B cell (primary cell): ENCODE measurements around the gene EPHB4. TPM values are rescaled to one million over a fixed set of nuclear protein-coding genes. Genes with fewer than 3 reads are reported as not detected.

Experiments used
- ATAC-seq: fragments of 200-7000 bp; cut with Tn5 transposase; one replicate; pipeline ENCODE4 v1.10.0; 2021; ENCODE audit warnings: low read depth, mild to moderate bottlenecking, moderate number of reproducible peaks, moderate library complexity
- CTCF ChIA-PET: fragments of 350-600 bp; sonication (Branson Sonifier 250); formaldehyde crosslinking; loops from one replicate; lab custom pipeline; 2021; ENCODE audit warnings: antibody characterized with exemption, inconsistent platforms; lab: Charles Lee
- POLR2A ChIA-PET: fragments of 350-600 bp; sonication (Branson Sonifier 250); formaldehyde crosslinking; loops from one replicate; lab custom pipeline; 2021; ENCODE audit warnings: antibody characterized with exemption; lab: Charles Lee
- DNase-seq: peaks from one replicate; pipeline ENCODE4 v3.0.0; 2013
- H2AFZ ChIP-seq: 2 replicates; pipeline ENCODE4 v1.6.1; 2012; ENCODE audit warnings: mild to moderate bottlenecking, low read depth, low read length; ENCODE audit not compliant: insufficient read depth, poor library complexity, severe bottlenecking
- H3K27ac ChIP-seq, 2 donors: 1 replicate in 1 of 2; 2 replicates in 1 of 2; pipeline ENCODE4 v1.5.1; 2012 to 2013; ENCODE audit warnings: low read length in 2 of 2, mild to moderate bottlenecking in 2 of 2, moderate library complexity in 1 of 2
- H3K27me3 ChIP-seq, 4 experiments: fragments of 200-600 bp in 1 of 4; sonication (generic) in 1 of 4; replicated peaks in 1 of 4; 1 replicate in 2 of 4; 2 replicates in 2 of 4; pipeline versions ENCODE4 v1.6.1 to v1.7.0; 2013 to 2016; ENCODE audit warnings: low read length in 3 of 4, mild to moderate bottlenecking in 2 of 4, mixed read lengths in 1 of 4, moderate library complexity in 1 of 4; ENCODE audit not compliant: insufficient read depth in 4 of 4, control insufficient read depth in 3 of 4; ENCODE audit errors: control extremely low read depth in 1 of 4
- H3K36me3 ChIP-seq, 2 experiments: replicated peaks in 1 of 2; 1 replicate in 1 of 2; 2 replicates in 1 of 2; pipeline versions ENCODE4 v1.6.1 to v1.7.1; 2013; ENCODE audit warnings: low read length in 1 of 2; ENCODE audit not compliant: insufficient read depth in 2 of 2, control insufficient read depth in 1 of 2; ENCODE audit errors: control extremely low read depth in 1 of 2, extremely low read depth in 1 of 2
- H3K4me1 ChIP-seq, 2 donors: fragments of 200-600 bp in 1 of 2; sonication (generic) in 1 of 2; 1 replicate in 1 of 2; 2 replicates in 1 of 2; pipeline versions ENCODE4 v1.5.1 to v1.6.1; 2013 to 2017; ENCODE audit warnings: low read length in 2 of 2; ENCODE audit not compliant: control insufficient read depth in 2 of 2, insufficient read depth in 2 of 2
- H3K4me2 ChIP-seq: replicated peaks from 2 replicates; pipeline ENCODE3; 2012; ENCODE audit warnings: mild to moderate bottlenecking, low read depth, low read length; ENCODE audit not compliant: poor library complexity, severe bottlenecking
- H3K4me3 ChIP-seq, 5 experiments: fragments of 200-600 bp in 1 of 5; sonication (generic) in 1 of 5; 1 replicate in 3 of 5; 2 replicates in 2 of 5; pipeline versions ENCODE4 v1.5.1 to v1.7.0; 2011 to 2016; ENCODE audit warnings: low read length in 4 of 5, mild to moderate bottlenecking in 4 of 5, low read depth in 2 of 5, control low read depth in 1 of 5, moderate library complexity in 1 of 5; ENCODE audit not compliant: insufficient read depth in 1 of 5; ENCODE audit errors: control extremely low read depth in 1 of 5, extremely low read depth in 1 of 5
- H3K79me2 ChIP-seq: fragments of 200-600 bp; sonication (generic); one replicate; pipeline ENCODE4 v1.6.0; 2016; ENCODE audit warnings: low read length; ENCODE audit not compliant: control insufficient read depth, insufficient read depth
- H3K9ac ChIP-seq: fragments of 200-600 bp; sonication (generic); 2 replicates; pipeline ENCODE4 v1.6.1; 2017; ENCODE audit warnings: mild to moderate bottlenecking, low read length, moderate library complexity
- H3K9me3 ChIP-seq, 3 donors: one replicate each; pipeline versions ENCODE4 v1.6.1 to v1.7.1; 2013; ENCODE audit warnings: low read length in 2 of 3; ENCODE audit not compliant: control insufficient read depth in 2 of 3, insufficient read depth in 1 of 3; ENCODE audit errors: control extremely low read depth in 1 of 3
- H4K20me1 ChIP-seq: 2 replicates; pipeline ENCODE4 v1.6.0; 2012; ENCODE audit warnings: mild to moderate bottlenecking, low read length; ENCODE audit not compliant: insufficient read depth, control insufficient read depth, poor library complexity, severe bottlenecking
- H3K27ac Mint-ChIP-seq: one replicate; pipeline ENCODE4 v1.8.0; 2021; ENCODE audit warnings: mixed read lengths
- H3K27me3 Mint-ChIP-seq: one replicate; pipeline ENCODE4 v1.8.0; 2021; ENCODE audit warnings: mixed read lengths
- H3K4me1 Mint-ChIP-seq: one replicate; pipeline ENCODE4 v1.8.0; 2021; ENCODE audit warnings: mixed read lengths
- H3K4me3 Mint-ChIP-seq: one replicate; pipeline ENCODE4 v1.8.0; 2021; ENCODE audit warnings: mixed read lengths
- H3K9me3 Mint-ChIP-seq: one replicate; pipeline ENCODE4 v1.8.0; 2022; ENCODE audit warnings: mixed read lengths; ENCODE audit not compliant: insufficient read depth
- EZH2 ChIP-seq: IDR thresholded peaks from 2 replicates; pipeline ENCODE4 v1.6.1; 2012; ENCODE audit warnings: borderline replicate concordance, low read depth, mild to moderate bottlenecking, moderate library complexity, low read length; ENCODE audit not compliant: insufficient read depth, poor library complexity, severe bottlenecking
- WGBS: methylation state at CpG from one replicate; pipeline ENCODE4 v1.1.5; 2013; ENCODE audit warnings: missing lambda C conversion rate; ENCODE audit not compliant: insufficient coverage; 5-methylcytosine and 5-hydroxymethylcytosine counted together
- intact Hi-C: fragments of 100-400 bp; cut with micrococcal nuclease; formaldehyde crosslinking; loops from one replicate; pipeline ENCODE4 v1.10.0; 2022
- polyA plus RNA-seq: library from polyadenylated mRNA; depleted of rRNA; stranded (reverse); fragments of >200 nt; gene quantifications from 2 replicates; pipeline ENCODE4 v1.2.3, GENCODE V29; 2012
- total RNA-seq, 2 donors: library from RNA; stranded (reverse); fragments of 120-200 nt in 1 of 2; gene quantifications; 1 replicate in 1 of 2; 2 replicates in 1 of 2; pipeline versions ENCODE4 v1.2.3 to v1.2.4, GENCODE V29; 2013 to 2022
- TF ChIP-seq, protein P1 (sequence below): fragments of 200-600 bp; IDR thresholded peaks from one replicate; pipeline ENCODE4 v1.8.0; 2022; ENCODE audit warnings: antibody characterized with exemption, mild to moderate bottlenecking

Gene EPHB4
- total and polyA plus RNA-seq, 2 donors (not counting 1 experiment from before 2014, with no cell fraction given): 3.9 to 12.0 TPM

GRCh38 chr7:100859856-100860255 is 32.5 kb upstream of the EPHB4 start:
- Histone ChIP-seq H3K4me1 (no peaks in the 10 kb centered on the region), H2AFZ (no peak overlapping the region), H3K9ac (no peak overlapping the region), H3K79me2 (peaks cover 18% of the 10 kb centered on the region), H3K9me3 (no peaks in the 10 kb centered on the region), H3K27me3 (no peaks in the 10 kb centered on the region), H3K4me3 (no peak overlapping the region), H3K4me2 (no peak overlapping the region), H4K20me1 (peaks cover 43% of the 10 kb centered on the region), H3K36me3 (peaks cover 0 to 70% of the 10 kb centered on the region in 2 experiments), H3K27ac (no peak overlapping the region)
- peaks cover 5% of the 10 kb centered on the region for H3K4me1 Mint-ChIP-seq
- no peak overlapping the region for H3K4me3 Mint-ChIP-seq
- ChIA-PET CTCF (no interaction called here), POLR2A (no interaction called here)
- 96% methylated on average over 12 of the region's 15 CpGs for WGBS
- H3K27me3 Mint-ChIP-seq: no peaks in the 10 kb centered on the region
- DNase-seq (no peak), ATAC-seq (no peak)
- no peak overlapping the region for H3K27ac Mint-ChIP-seq
- no peaks in the 10 kb centered on the region for H3K9me3 Mint-ChIP-seq
- intact Hi-C loops: no loop called here
- no peak for TF ChIP-seq EZH2
- TF ChIP-seq, protein P1, sequence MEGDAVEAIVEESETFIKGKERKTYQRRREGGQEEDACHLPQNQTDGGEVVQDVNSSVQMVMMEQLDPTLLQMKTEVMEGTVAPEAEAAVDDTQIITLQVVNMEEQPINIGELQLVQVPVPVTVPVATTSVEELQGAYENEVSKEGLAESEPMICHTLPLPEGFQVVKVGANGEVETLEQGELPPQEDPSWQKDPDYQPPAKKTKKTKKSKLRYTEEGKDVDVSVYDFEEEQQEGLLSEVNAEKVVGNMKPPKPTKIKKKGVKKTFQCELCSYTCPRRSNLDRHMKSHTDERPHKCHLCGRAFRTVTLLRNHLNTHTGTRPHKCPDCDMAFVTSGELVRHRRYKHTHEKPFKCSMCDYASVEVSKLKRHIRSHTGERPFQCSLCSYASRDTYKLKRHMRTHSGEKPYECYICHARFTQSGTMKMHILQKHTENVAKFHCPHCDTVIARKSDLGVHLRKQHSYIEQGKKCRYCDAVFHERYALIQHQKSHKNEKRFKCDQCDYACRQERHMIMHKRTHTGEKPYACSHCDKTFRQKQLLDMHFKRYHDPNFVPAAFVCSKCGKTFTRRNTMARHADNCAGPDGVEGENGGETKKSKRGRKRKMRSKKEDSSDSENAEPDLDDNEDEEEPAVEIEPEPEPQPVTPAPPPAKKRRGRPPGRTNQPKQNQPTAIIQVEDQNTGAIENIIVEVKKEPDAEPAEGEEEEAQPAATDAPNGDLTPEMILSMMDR: no peak

GRCh38 chr7:100856871-100857282 is 29.6 kb upstream of the EPHB4 start:
- no peak for ATAC-seq
- peaks cover 44% of the 10 kb centered on the region for H3K79me2 ChIP-seq
- H3K4me1 Mint-ChIP-seq: peaks cover 21% of the 10 kb centered on the region
- H3K4me1 ChIP-seq: peaks cover 8 to 21% of the 10 kb centered on the region in 2 donors
- no peak overlapping the region for H3K9ac ChIP-seq
- H3K9me3 ChIP-seq: no peaks in the 10 kb centered on the region
- H2AFZ ChIP-seq: no peak overlapping the region
- TF ChIP-seq, protein P1: no peak
- TF ChIP-seq EZH2: no peak
- no peaks in the 10 kb centered on the region for H3K27me3 Mint-ChIP-seq
- H3K4me3 ChIP-seq: no peak overlapping the region
- CTCF ChIA-PET: interaction anchor here (1.6 kb wide), 1 partner anchor 57 kb away, joined by 3 read pairs; no protein-coding TSS in a partner anchor
- H3K27me3 ChIP-seq: no peaks in the 10 kb centered on the region
- intact Hi-C loops: no loop called here
- H3K4me2 ChIP-seq: no peak overlapping the region
- peaks cover 0 to 47% of the 10 kb centered on the region in 2 experiments for H3K36me3 ChIP-seq
- WGBS: 98% methylated on average over 14 of the region's 16 CpGs
- POLR2A ChIA-PET: no interaction called here
- H3K27ac ChIP-seq: no peak overlapping the region
- peaks cover 56% of the 10 kb centered on the region for H4K20me1 ChIP-seq
- no peaks in the 10 kb centered on the region for H3K9me3 Mint-ChIP-seq
- H3K27ac Mint-ChIP-seq: no peak overlapping the region
- no peak overlapping the region for H3K4me3 Mint-ChIP-seq
- DNase-seq: no peak
